Measurements from ENCODE around the gene DCP2.

The DCP2 gene

GRCh38 chr5:113022661-113023060 lies 46.1 kb downstream of the DCP2 start:
- no peak for FAIRE-seq

GRCh38 chr5:113024076-113024697 lies 47.6 kb downstream of the DCP2 start:
- FAIRE-seq = no peak

- FAIRE-seq = no peak
These were observed 49.0 kb downstream of the DCP2 start for GRCh38 chr5:113025596-113025995.

- FAIRE-seq = no peak
These were observed 49.6 kb downstream of the DCP2 start for GRCh38 chr5:113026211-113026610.

- FAIRE-seq = no peak
These were observed 50.4 kb downstream of the DCP2 start for GRCh38 chr5:113027015-113027414.

- FAIRE-seq = no peak
These were observed 50.8 kb downstream of the DCP2 start for GRCh38 chr5:113027431-113027830.

- no peak for FAIRE-seq
These were observed 53.0 kb downstream of the DCP2 start for GRCh38 chr5:113029614-113030013.

- no peak for FAIRE-seq
These were observed 54.5 kb downstream of the DCP2 start for GRCh38 chr5:113031104-113031503.

GRCh38 chr5:113031557-113031956 lies 55.0 kb downstream of the DCP2 start:
- no peak for FAIRE-seq

- FAIRE-seq = no peak
These were observed 57.7 kb downstream of the DCP2 start for GRCh38 chr5:113034182-113034773.

- FAIRE-seq = no peak
These were observed 58.5 kb downstream of the DCP2 start for GRCh38 chr5:113035096-113035495.

GRCh38 chr5:113036321-113036720 lies 59.7 kb downstream of the DCP2 start:
- FAIRE-seq = no peak

- no peak for FAIRE-seq
These were observed 60.2 kb downstream of the DCP2 start for GRCh38 chr5:113036826-113037225.

GRCh38 chr5:113038136-113038535 lies 61.5 kb downstream of the DCP2 start:
- FAIRE-seq = no peak

- FAIRE-seq = no peak
These were observed 62.1 kb downstream of the DCP2 start for GRCh38 chr5:113038714-113039113.

- FAIRE-seq = no peak
These were observed 62.8 kb downstream of the DCP2 start for GRCh38 chr5:113039229-113039933.

GRCh38 chr5:113039934-113040285 lies 63.3 kb downstream of the DCP2 start:
- FAIRE-seq = no peak

GRCh38 chr5:113040672-113041260 lies 64.2 kb downstream of the DCP2 start:
- FAIRE-seq = no peak

GRCh38 chr5:113042491-113043243 lies 66.1 kb downstream of the DCP2 start:
- FAIRE-seq = no peak

GRCh38 chr5:113043491-113043931 lies 66.9 kb downstream of the DCP2 start:
- no peak for FAIRE-seq

GRCh38 chr5:113044776-113045465 lies 68.3 kb downstream of the DCP2 start:
- FAIRE-seq = no peak

GRCh38 chr5:113047234-113047633 lies 70.6 kb downstream of the DCP2 start:
- FAIRE-seq = no peak

Data from G401.6 (cell line).